Naive thymus-derived CD4-positive, alpha-beta T cell (primary cell): ENCODE results near the gene C1orf105. TPM values are rescaled to one million over a fixed set of nuclear protein-coding genes. Genes with fewer than 3 reads are reported as not detected.

Source experiments
- ATAC-seq: fragments of 150-1000 bp; cut with Tn5 transposase; 2 replicates; pipeline ENCODE4 v1.10.0; 2021; ENCODE audit warnings: mild to moderate bottlenecking, moderate library complexity
- CTCF ChIA-PET: fragments of 350-600 bp; sonication (Branson Sonifier 250); formaldehyde crosslinking; loops from one replicate; lab custom pipeline; 2021; ENCODE audit warnings: antibody characterized with exemption; lab: Charles Lee
- POLR2A ChIA-PET: fragments of 350-600 bp; sonication (Branson Sonifier 250); formaldehyde crosslinking; loops from one replicate; lab custom pipeline; 2021; ENCODE audit warnings: antibody characterized with exemption, inconsistent platforms; lab: Charles Lee
- DNase-seq, 9 donors: peaks; one replicate each; pipeline versions ENCODE4 v3.0.0 to v3.0.0-alpha.2; 2020 to 2022; ENCODE audit warnings: mixed read lengths in 1 of 9
- H3K27ac ChIP-seq: one replicate; pipeline ENCODE4 v1.7.0; 2013; ENCODE audit warnings: mild to moderate bottlenecking, low read depth, low read length, moderate library complexity
- H3K27me3 ChIP-seq, 2 donors: one replicate each; pipeline ENCODE4 v1.7.0; 2013; ENCODE audit warnings: low read length in 2 of 2, mild to moderate bottlenecking in 2 of 2, moderate library complexity in 2 of 2; ENCODE audit not compliant: control insufficient read depth in 2 of 2, insufficient read depth in 2 of 2
- H3K36me3 ChIP-seq, 3 experiments: 1 replicate in 2 of 3; 2 replicates in 1 of 3; pipeline ENCODE4 v1.7.0; 2013; ENCODE audit warnings: low read length in 3 of 3, mild to moderate bottlenecking in 3 of 3, moderate library complexity in 1 of 3; ENCODE audit not compliant: insufficient read depth in 3 of 3, control insufficient read depth in 2 of 3
- H3K4me1 ChIP-seq, 2 donors: one replicate each; pipeline ENCODE4 v1.7.0; 2013; ENCODE audit warnings: low read length in 2 of 2, mild to moderate bottlenecking in 2 of 2, moderate library complexity in 1 of 2; ENCODE audit not compliant: control insufficient read depth in 2 of 2, insufficient read depth in 2 of 2
- H3K4me3 ChIP-seq: 2 replicates; pipeline ENCODE4 v1.7.0; 2013; ENCODE audit warnings: mild to moderate bottlenecking, low read length
- H3K9me3 ChIP-seq, 3 experiments: 1 replicate in 2 of 3; 2 replicates in 1 of 3; pipeline ENCODE4 v1.7.0; 2013; ENCODE audit warnings: low read length in 3 of 3; ENCODE audit not compliant: control insufficient read depth in 2 of 3
- H3K27ac Mint-ChIP-seq, 9 donors: one replicate each; pipeline ENCODE4 v1.8.0; 2020 to 2022; ENCODE audit warnings: mixed read lengths in 9 of 9, mild to moderate bottlenecking in 8 of 9, moderate library complexity in 5 of 9, inconsistent platforms in 2 of 9
- H3K27me3 Mint-ChIP-seq, 5 donors: one replicate each; pipeline ENCODE4 v1.8.0; 2021 to 2022; ENCODE audit warnings: mixed read lengths in 5 of 5, mild to moderate bottlenecking in 1 of 5
- H3K36me3 Mint-ChIP-seq, 5 donors: one replicate each; pipeline ENCODE4 v1.8.0; 2020 to 2022; ENCODE audit warnings: mixed read lengths in 5 of 5, mild to moderate bottlenecking in 3 of 5, inconsistent platforms in 1 of 5
- H3K4me1 Mint-ChIP-seq, 7 donors: one replicate each; pipeline ENCODE4 v1.8.0; 2020 to 2022; ENCODE audit warnings: mixed read lengths in 7 of 7, mild to moderate bottlenecking in 3 of 7, inconsistent platforms in 1 of 7
- H3K4me3 Mint-ChIP-seq, 10 donors: one replicate each; pipeline ENCODE4 v1.8.0; 2020 to 2022; ENCODE audit warnings: mild to moderate bottlenecking in 10 of 10, mixed read lengths in 10 of 10, moderate library complexity in 6 of 10, inconsistent platforms in 2 of 10
- H3K9me3 Mint-ChIP-seq, 11 donors: one replicate each; pipeline ENCODE4 v1.8.0; 2020 to 2022; ENCODE audit warnings: mixed read lengths in 11 of 11, mild to moderate bottlenecking in 4 of 11, inconsistent platforms in 1 of 11, moderate library complexity in 1 of 11
- intact Hi-C, 2 donors: fragments of 100-400 bp; cut with micrococcal nuclease; formaldehyde crosslinking; loops; one replicate each; pipeline ENCODE4 v1.15.1; 2023
- polyA plus RNA-seq, 2 donors: library from polyadenylated mRNA; unstranded; fragments of 300-500 nt; fragmentation: Illumina TruSeq; gene quantifications; one replicate each; pipeline ENCODE4 v1.2.3, GENCODE V29; 2021
- total RNA-seq, 6 experiments: library from RNA in 5 of 6; stranded (reverse) in 5 of 6; gene quantifications; 1 replicate in 5 of 6; 2 replicates in 1 of 6; pipeline ENCODE4 v1.2.3 and lab custom pipeline; 2021 to 2026

Gene C1orf105
- total and polyA plus RNA-seq, 7 experiments from 2014 or later = 0.86 TPM; not detected in 6

- H3K27ac ChIP-seq = no peak overlapping the region
- Mint-ChIP-seq H3K9me3 (no peaks in the 10 kb centered on the region), H3K27ac (peak overlapping the region in 1 of 9 donors; percentile 81), H3K4me1 (peaks cover 23 to 56% (median 50%) of the 10 kb centered on the region in 7 donors), H3K4me3 (no peak overlapping the region), H3K36me3 (peaks cover 0 to 14% (median 0%) of the 10 kb centered on the region in 5 donors), H3K27me3 (peaks cover 0 to 16% (median 0%) of the 10 kb centered on the region in 5 donors)
- no peaks in the 10 kb centered on the region for H3K27me3 ChIP-seq
- intact Hi-C loops = loop anchor here in 1 of 2 donors (5.0 to 10.0 kb wide), 2 partner anchors 120 to 737 kb away; partner anchors contain the start of gene MYOC
- H3K4me1 ChIP-seq = peaks cover 17 to 33% of the 10 kb centered on the region in 2 donors
- POLR2A ChIA-PET = interaction anchor here (1.2 to 11.7 kb wide), 2 partner anchors 11 to 59 kb away, joined by 7 to 94 read pairs; no protein-coding TSS in a partner anchor
- H3K9me3 ChIP-seq = no peaks in the 10 kb centered on the region
- ATAC-seq (no peak), DNase-seq (no peak)
- no peak overlapping the region for H3K4me3 ChIP-seq
- CTCF ChIA-PET = interaction anchor here (1.5 to 2.9 kb wide), 2 partner anchors 9 to 30 kb away, joined by 3 to 15 read pairs; no protein-coding TSS in a partner anchor
- H3K36me3 ChIP-seq = no peaks in the 10 kb centered on the region
Measured at GRCh38 chr1:172391976-172392375, 28.5 kb upstream of the C1orf105 start.

DNA sequence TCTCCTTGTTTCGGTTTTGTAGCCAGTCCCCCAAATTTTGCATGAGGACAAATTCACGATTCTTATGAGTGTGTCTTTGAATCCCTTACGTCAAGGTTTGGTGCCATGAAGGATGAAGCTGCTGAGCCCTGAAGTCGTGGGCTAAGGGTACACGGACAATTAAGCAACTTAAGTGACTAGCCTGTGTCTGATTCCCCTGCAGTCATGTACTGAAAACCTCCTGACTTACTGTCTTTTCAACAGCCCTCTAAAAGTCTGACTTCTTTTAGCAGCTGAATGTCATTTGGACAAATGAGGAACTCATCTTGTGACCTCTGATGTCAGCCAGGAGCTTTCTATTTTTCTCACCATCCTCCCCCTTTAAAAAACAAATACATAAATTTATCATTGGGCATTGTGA, 27.1 kb upstream of the C1orf105 start:
- H3K36me3 Mint-ChIP-seq = peaks cover 0 to 14% (median 0%) of the 10 kb centered on the region in 5 donors
- Histone ChIP-seq H3K4me1 (peaks cover 17 to 33% of the 10 kb centered on the region in 2 donors), H3K4me3 (peak overlapping the region; percentile 51), H3K27ac (peak overlapping the region; percentile 66), H3K36me3 (no peaks in the 10 kb centered on the region), H3K9me3 (no peaks in the 10 kb centered on the region), H3K27me3 (no peaks in the 10 kb centered on the region)
- DNase-seq (no peak), ATAC-seq (no peak)
- peaks cover 0 to 16% (median 0%) of the 10 kb centered on the region in 5 donors for H3K27me3 Mint-ChIP-seq
- ChIA-PET POLR2A (interaction anchor here (0.6 to 11.7 kb wide), 6 partner anchors 13 to 524 kb away, joined by 3 to 94 read pairs (median 7); no protein-coding TSS in a partner anchor), CTCF (interaction anchor here (0.7 to 2.9 kb wide), 3 partner anchors 10 to 221 kb away, joined by 3 to 15 read pairs (median 9); no protein-coding TSS in a partner anchor)
- peaks cover 23 to 67% (median 60%) of the 10 kb centered on the region in 7 donors for H3K4me1 Mint-ChIP-seq
- no peaks in the 10 kb centered on the region for H3K9me3 Mint-ChIP-seq
- peak overlapping the region; percentile 30 to 100 (median 95) for H3K27ac Mint-ChIP-seq
- peak overlapping the region in 7 of 10 donors; percentile 50 to 82 (median 72) for H3K4me3 Mint-ChIP-seq
- intact Hi-C loops = loop anchor here in 1 of 2 donors (5.0 to 10.0 kb wide), 2 partner anchors 121 to 739 kb away; partner anchors contain the start of gene MYOC

DNA sequence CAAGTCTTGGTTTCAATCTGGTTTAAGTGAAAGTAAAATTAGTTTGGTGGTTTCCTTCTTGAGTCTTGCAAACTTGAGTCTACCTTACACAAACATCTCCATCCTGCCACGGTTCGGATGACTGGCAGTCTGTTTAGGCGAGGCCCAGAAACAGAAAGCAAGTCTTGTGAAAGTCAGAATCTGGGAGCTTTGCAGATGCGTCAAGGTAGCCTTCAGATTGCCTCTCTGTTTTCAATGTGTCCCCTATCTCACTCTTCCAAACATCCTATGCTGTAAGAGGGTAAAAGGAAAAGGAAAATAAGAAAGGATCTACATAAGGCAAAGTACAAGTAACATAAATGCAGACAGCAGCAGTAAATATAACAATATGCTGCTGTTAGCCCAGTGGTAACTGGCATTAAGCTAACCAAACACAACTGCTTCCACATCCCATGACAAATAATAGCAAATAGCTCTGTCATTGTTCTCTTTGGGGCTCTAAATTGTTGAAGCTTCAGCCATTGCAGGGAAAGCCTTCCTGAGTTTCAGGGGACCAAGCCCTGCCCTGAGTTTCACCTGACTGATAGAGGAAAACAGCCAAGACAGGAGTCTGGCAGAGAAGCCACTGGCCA, 26.2 kb upstream of the C1orf105 start:
- H3K4me1 Mint-ChIP-seq = peaks cover 26 to 76% (median 69%) of the 10 kb centered on the region in 7 donors
- no peaks in the 10 kb centered on the region for H3K27me3 ChIP-seq
- POLR2A ChIA-PET = interaction anchor here (0.6 to 11.7 kb wide), 24 partner anchors 9 to 909 kb away, joined by 3 to 94 read pairs (median 4); partner anchors contain the start of genes PRRC2C and SUCO
- no peaks in the 10 kb centered on the region for H3K9me3 ChIP-seq
- H3K27ac Mint-ChIP-seq = peak overlapping the region; percentile 94 to 100 (median 96)
- no peaks in the 10 kb centered on the region for H3K9me3 Mint-ChIP-seq
- no peaks in the 10 kb centered on the region for H3K36me3 ChIP-seq
- intact Hi-C loops = loop anchor here (1.0 to 10.0 kb wide), 10 partner anchors 13 to 739 kb away; partner anchors contain the start of genes MYOC (in 1 of the 2) and SUCO (in 1 of the 2)
- ATAC-seq = peak; percentile 94
- CTCF ChIA-PET = interaction anchor here (0.6 to 2.9 kb wide), 18 partner anchors 11 to 412 kb away, joined by 3 to 15 read pairs (median 4); no protein-coding TSS in a partner anchor
- DNase-seq = peak in 8 of 9 donors; percentile 54 to 83 (median 77)
- peak overlapping the region; percentile 66 for H3K27ac ChIP-seq
- H3K4me3 Mint-ChIP-seq = peak overlapping the region; percentile 48 to 85 (median 73)
- H3K4me1 ChIP-seq = peaks cover 22 to 38% of the 10 kb centered on the region in 2 donors
- peaks cover 0 to 16% (median 0%) of the 10 kb centered on the region in 5 donors for H3K36me3 Mint-ChIP-seq
- H3K27me3 Mint-ChIP-seq = peaks cover 0 to 16% (median 0%) of the 10 kb centered on the region in 5 donors
- peak overlapping the region; percentile 51 for H3K4me3 ChIP-seq

GRCh38 chr1:172394811-172395210, 25.7 kb upstream of the C1orf105 start:
- no peaks in the 10 kb centered on the region for H3K9me3 ChIP-seq
- peak overlapping the region; percentile 66 for H3K27ac ChIP-seq
- no peaks in the 10 kb centered on the region for H3K36me3 ChIP-seq
- ATAC-seq (no peak), DNase-seq (peak in 3 of 9 donors; percentile 6 to 28 (median 12))
- H3K4me1 ChIP-seq = peaks cover 23 to 43% of the 10 kb centered on the region in 2 donors
- H3K9me3 Mint-ChIP-seq = no peaks in the 10 kb centered on the region
- H3K4me3 Mint-ChIP-seq = peak overlapping the region; percentile 63 to 85 (median 73)
- H3K4me3 ChIP-seq = peak overlapping the region; percentile 51
- H3K27ac Mint-ChIP-seq = peak overlapping the region; percentile 94 to 100 (median 96)
- peaks cover 28 to 81% (median 74%) of the 10 kb centered on the region in 7 donors for H3K4me1 Mint-ChIP-seq
- CTCF ChIA-PET = interaction anchor here (0.8 to 2.9 kb wide), 16 partner anchors 12 to 393 kb away, joined by 3 to 15 read pairs (median 4); no protein-coding TSS in a partner anchor
- H3K27me3 ChIP-seq = no peaks in the 10 kb centered on the region
- intact Hi-C loops = loop anchor here (1.0 to 10.0 kb wide), 11 partner anchors 14 to 740 kb away; partner anchors contain the start of genes MYOC (in 1 of the 2) and SUCO (in 1 of the 2)
- H3K36me3 Mint-ChIP-seq = peaks cover 0 to 16% (median 0%) of the 10 kb centered on the region in 5 donors
- peaks cover 0 to 16% (median 0%) of the 10 kb centered on the region in 5 donors for H3K27me3 Mint-ChIP-seq
- POLR2A ChIA-PET = interaction anchor here (0.6 to 11.7 kb wide), 23 partner anchors 8 to 910 kb away, joined by 3 to 94 read pairs (median 4); partner anchors contain the start of genes METTL13, PRRC2C and SUCO

- Histone ChIP-seq H3K36me3 (no peaks in the 10 kb centered on the region), H3K4me3 (no peak overlapping the region), H3K27me3 (no peaks in the 10 kb centered on the region), H3K27ac (peak overlapping the region; percentile 66), H3K9me3 (no peaks in the 10 kb centered on the region), H3K4me1 (peaks cover 23 to 51% of the 10 kb centered on the region in 2 donors)
- H3K4me3 Mint-ChIP-seq = peak overlapping the region in 2 of 10 donors; percentile 66 to 73
- no peak for DNase-seq
- peaks cover 35 to 86% (median 79%) of the 10 kb centered on the region in 7 donors for H3K4me1 Mint-ChIP-seq
- CTCF ChIA-PET = interaction anchor here (0.6 to 2.8 kb wide), 7 partner anchors 15 to 394 kb away, joined by 3 to 13 read pairs (median 7); no protein-coding TSS in a partner anchor
- intact Hi-C loops = loop anchor here (2.0 to 10.0 kb wide), 3 partner anchors 53 to 741 kb away; partner anchors contain the start of gene MYOC (in 1 of the 2)
- ATAC-seq = no peak
- peaks cover 0 to 16% (median 0%) of the 10 kb centered on the region in 5 donors for H3K36me3 Mint-ChIP-seq
- H3K27me3 Mint-ChIP-seq = peaks cover 0 to 17% (median 0%) of the 10 kb centered on the region in 5 donors
- POLR2A ChIA-PET = interaction anchor here (0.7 to 11.7 kb wide), 7 partner anchors 15 to 614 kb away, joined by 3 to 94 read pairs (median 4); partner anchors contain the start of genes METTL13 and SUCO
- peak overlapping the region; percentile 94 to 100 (median 96) for H3K27ac Mint-ChIP-seq
- peaks cover 0 to 1% (median 0%) of the 10 kb centered on the region in 11 donors for H3K9me3 Mint-ChIP-seq
Measured at GRCh38 chr1:172395576-172395975, 24.9 kb upstream of the C1orf105 start.
